PFSK-1 (cell line): ENCODE data around the gene NADSYN1.

Experiments
- FOXP2 ChIP-seq: optimal IDR thresholded peaks from 2 replicates; pipeline ENCODE3; 2011; ENCODE audit warnings: borderline replicate concordance, control low read depth, inconsistent platforms; ENCODE audit not compliant: insufficient read depth; ENCODE audit errors: extremely low read length, extremely low read depth
- POLR2AphosphoS5 ChIP-seq: IDR thresholded peaks from 2 replicates; pipeline ENCODE4 v1.6.1; 2012; ENCODE audit warnings: low read depth, mild to moderate bottlenecking, control low read depth, low read length, moderate library complexity
- REST ChIP-seq, 2 experiments: IDR thresholded peaks; 2 replicates each; pipeline versions ENCODE4 v1.6.1 to v1.8.0; 2011 to 2012; ENCODE audit warnings: low read depth in 2 of 2, low read length in 2 of 2, control low read depth in 1 of 2, inconsistent platforms in 1 of 2, mild to moderate bottlenecking in 1 of 2, moderate library complexity in 1 of 2; ENCODE audit not compliant: insufficient read depth in 1 of 2
- SIN3A ChIP-seq: IDR thresholded peaks from 2 replicates; pipeline ENCODE4 v1.6.1; 2012; ENCODE audit warnings: mild to moderate bottlenecking, low read length, moderate library complexity, borderline replicate concordance; ENCODE audit not compliant: insufficient read depth
- TAF1 ChIP-seq: IDR thresholded peaks from 2 replicates; pipeline ENCODE4 v1.6.1; 2012; ENCODE audit warnings: low read length, control low read depth, borderline replicate concordance; ENCODE audit not compliant: insufficient read depth

The NADSYN1 gene

GRCh38 chr11:71466358-71466757, 13.4 kb downstream of the NADSYN1 start:
- TF ChIP-seq POLR2AphosphoS5, result no peak
- TF ChIP-seq TAF1, result no peak
- TF ChIP-seq REST (IDR thresholded peaks at IDR 0.05; ENCODE audit: insufficient read depth in 1 of 2, low read depth in 2 of 2, low read length in 2 of 2), result no peak
- no peak for TF ChIP-seq SIN3A
- no peak for TF ChIP-seq FOXP2

GRCh38 chr11:71467164-71467563, 14.2 kb downstream of the NADSYN1 start:
- TF ChIP-seq POLR2AphosphoS5 (no peak), SIN3A (no peak), FOXP2 (no peak), REST (IDR thresholded peaks at IDR 0.05; ENCODE audit: insufficient read depth in 1 of 2, low read depth in 2 of 2, low read length in 2 of 2) (no peak), TAF1 (no peak)

- TF ChIP-seq FOXP2 (no peak), POLR2AphosphoS5 (no peak), REST (IDR thresholded peaks at IDR 0.05; ENCODE audit: insufficient read depth in 1 of 2, low read depth in 2 of 2, low read length in 2 of 2) (no peak), SIN3A (no peak), TAF1 (no peak)
Measured at GRCh38 chr11:71470946-71471345, 17.9 kb downstream of the NADSYN1 start.

- TF ChIP-seq REST (IDR thresholded peaks at IDR 0.05; ENCODE audit: insufficient read depth in 1 of 2, low read depth in 2 of 2, low read length in 2 of 2) (no peak), TAF1 (no peak), FOXP2 (no peak), POLR2AphosphoS5 (no peak), SIN3A (no peak)
Measured at GRCh38 chr11:71472357-71472885, 19.4 kb downstream of the NADSYN1 start.
